AG09309 (cell line): ENCODE measurements around the gene KIAA0930.
A peak's percentile ranks its signal among the peaks of the same experiment; 100 is the strongest.
"Not testable (repeated sequence)": the region's sequence is repeated elsewhere in the genome, so short reads cannot be mapped to it uniquely, and the experiment has no call there.

Source experiments
- DNase-seq: peaks from one replicate; pipeline ENCODE4 v3.0.0-alpha.2; 2010; ENCODE audit warnings: low read depth
- H3K4me3 ChIP-seq: 2 replicates; pipeline ENCODE4 v1.5.1; 2011; ENCODE audit warnings: mild to moderate bottlenecking, low read depth, low read length, moderate library complexity; ENCODE audit not compliant: control insufficient read depth
- CTCF ChIP-seq: IDR thresholded peaks from 2 replicates; pipeline ENCODE4 v1.5.1; 2011; ENCODE audit warnings: mild to moderate bottlenecking, low read depth, low read length, inconsistent platforms; ENCODE audit not compliant: insufficient read depth, control insufficient read depth; ENCODE audit errors: missing control alignments

The KIAA0930 gene

GRCh38 chr22:45196308-45196707, 44.4 kb downstream of the KIAA0930 start:
- DNase-seq: no peak
- H3K4me3 ChIP-seq: no peak overlapping the region
- TF ChIP-seq CTCF: no peak

- DNase-seq: no peak
- no peak for TF ChIP-seq CTCF
- no peak overlapping the region for H3K4me3 ChIP-seq
These were observed 45.1 kb downstream of the KIAA0930 start for GRCh38 chr22:45195616-45196015.

GRCh38 chr22:45194686-45195085, 46.0 kb downstream of the KIAA0930 start:
- H3K4me3 ChIP-seq: no peak overlapping the region
- DNase-seq: no peak
- no peak for TF ChIP-seq CTCF

- TF ChIP-seq CTCF: peak; percentile 7
- no peak for DNase-seq
- H3K4me3 ChIP-seq: no peak overlapping the region
These were observed 48.0 kb downstream of the KIAA0930 start for GRCh38 chr22:45192701-45193187.

GRCh38 chr22:45191746-45192145, 48.9 kb downstream of the KIAA0930 start:
- DNase-seq, H3K4me3 ChIP-seq: not testable (repeated sequence)

GRCh38 chr22:45190202-45190872, 50.4 kb downstream of the KIAA0930 start:
- DNase-seq: no peak
- no peak overlapping the region for H3K4me3 ChIP-seq
- TF ChIP-seq CTCF: no peak

GRCh38 chr22:45188779-45189178, 51.9 kb downstream of the KIAA0930 start:
- TF ChIP-seq CTCF: no peak
- DNase-seq: no peak
- H3K4me3 ChIP-seq: no peak overlapping the region
